GM12878 (cell line): ENCODE measurements around the gene SPON2.

ENCODE experiments used
- EGR1 ChIP-seq, 2 experiments: IDR thresholded peaks; 1 replicate in 1 of 2; 2 replicates in 1 of 2; pipeline ENCODE4 v1.6.1; 2011 to 2012; ENCODE audit warnings: low read depth in 2 of 2, low read length in 2 of 2, borderline replicate concordance in 1 of 2, mild to moderate bottlenecking in 1 of 2, moderate library complexity in 1 of 2
- ETV6 ChIP-seq, 2 experiments: fragments of 450-650 bp in 1 of 2; IDR thresholded peaks in 1 of 2; conservative IDR thresholded peaks in 1 of 2; 2 replicates each; pipeline ENCODE4 v1.6.1; 2014; ENCODE audit warnings: antibody characterized with exemption in 1 of 2, borderline replicate concordance in 1 of 2, low read depth in 1 of 2, mild to moderate bottlenecking in 1 of 2, moderate library complexity in 1 of 2
- GABPA ChIP-seq: IDR thresholded peaks from 2 replicates; pipeline ENCODE4 v1.6.1; 2014; ENCODE audit warnings: antibody characterized with exemption, low read depth, mild to moderate bottlenecking, inconsistent platforms
- MEF2B ChIP-seq: fragments of 450-650 bp; IDR thresholded peaks from 2 replicates; pipeline ENCODE4 v1.6.1; 2018; ENCODE audit warnings: mild to moderate bottlenecking, moderate library complexity; ENCODE audit not compliant: partially characterized antibody, poor library complexity, severe bottlenecking
- MTA3 ChIP-seq: IDR thresholded peaks from 2 replicates; pipeline ENCODE4 v1.6.1; 2012; ENCODE audit warnings: low read length, inconsistent platforms, borderline replicate concordance
- POLR2A ChIP-seq: IDR thresholded peaks from 2 replicates; pipeline ENCODE4 v1.6.1; 2011; ENCODE audit warnings: low read depth, mild to moderate bottlenecking, low read length
- RELA ChIP-seq: fragments of 450-650 bp; IDR thresholded peaks from 2 replicates; pipeline ENCODE4 v1.8.0; 2014; ENCODE audit warnings: borderline replicate concordance; ENCODE audit not compliant: partially characterized antibody
- SUZ12 ChIP-seq: fragments of 200-600 bp; sonication (generic); IDR thresholded peaks from one replicate; pipeline ENCODE4 v1.6.1; 2018; ENCODE audit warnings: antibody characterized with exemption, mild to moderate bottlenecking; ENCODE audit not compliant: unreplicated experiment
- TF ChIP-seq, protein P1 (sequence below): fragments of 450-650 bp; IDR thresholded peaks from 2 replicates; pipeline ENCODE4 v1.6.1; 2017; ENCODE audit warnings: borderline replicate concordance
- TF ChIP-seq, protein P2 (sequence below): fragments of 450-650 bp; IDR thresholded peaks from 2 replicates; pipeline ENCODE4 v1.6.1; 2017; ENCODE audit warnings: mild to moderate bottlenecking, moderate library complexity
- TF ChIP-seq, protein P3 (sequence below), 3 experiments: IDR thresholded peaks in 2 of 3; conservative IDR thresholded peaks in 1 of 3; 2 replicates each; pipeline ENCODE4 v1.5.1; 2011; ENCODE audit warnings: low read depth in 3 of 3, low read length in 3 of 3, mild to moderate bottlenecking in 3 of 3, control low read depth in 2 of 3, moderate library complexity in 2 of 3, inconsistent platforms in 1 of 3, mixed read lengths in 1 of 3; ENCODE audit not compliant: control insufficient read depth in 2 of 3, insufficient read depth in 1 of 3; ENCODE audit errors: extremely low read depth in 1 of 3
- TF ChIP-seq, protein P4 (sequence below): fragments of 450-650 bp; formaldehyde crosslinking; IDR thresholded peaks from 2 replicates; pipeline ENCODE4 v1.4.0; 2020; ENCODE audit warnings: mild to moderate bottlenecking, moderate library complexity
- TF ChIP-seq, protein P5 (sequence below): IDR thresholded peaks from 2 replicates; pipeline ENCODE4 v1.6.1; 2011; ENCODE audit warnings: mild to moderate bottlenecking, low read depth, low read length, moderate library complexity; ENCODE audit not compliant: insufficient replicate concordance

- TF ChIP-seq, protein P1, sequence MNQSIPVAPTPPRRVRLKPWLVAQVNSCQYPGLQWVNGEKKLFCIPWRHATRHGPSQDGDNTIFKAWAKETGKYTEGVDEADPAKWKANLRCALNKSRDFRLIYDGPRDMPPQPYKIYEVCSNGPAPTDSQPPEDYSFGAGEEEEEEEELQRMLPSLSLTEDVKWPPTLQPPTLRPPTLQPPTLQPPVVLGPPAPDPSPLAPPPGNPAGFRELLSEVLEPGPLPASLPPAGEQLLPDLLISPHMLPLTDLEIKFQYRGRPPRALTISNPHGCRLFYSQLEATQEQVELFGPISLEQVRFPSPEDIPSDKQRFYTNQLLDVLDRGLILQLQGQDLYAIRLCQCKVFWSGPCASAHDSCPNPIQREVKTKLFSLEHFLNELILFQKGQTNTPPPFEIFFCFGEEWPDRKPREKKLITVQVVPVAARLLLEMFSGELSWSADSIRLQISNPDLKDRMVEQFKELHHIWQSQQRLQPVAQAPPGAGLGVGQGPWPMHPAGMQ: no peak
- TF ChIP-seq POLR2A (no peak), RELA (no peak), ETV6 (conservative IDR thresholded peaks at IDR 0.05 in 1 of 2, IDR thresholded peaks at IDR 0.05 in 1 of 2; ENCODE audit: borderline replicate concordance in 1 of 2, low read depth in 1 of 2) (no peak), MEF2B (no peak), MTA3 (no peak), GABPA (no peak), SUZ12 (no peak), EGR1 (IDR thresholded peaks at IDR 0.05; ENCODE audit: borderline replicate concordance in 1 of 2, low read depth in 2 of 2, low read length in 2 of 2) (no peak)
- TF ChIP-seq, protein P2, sequence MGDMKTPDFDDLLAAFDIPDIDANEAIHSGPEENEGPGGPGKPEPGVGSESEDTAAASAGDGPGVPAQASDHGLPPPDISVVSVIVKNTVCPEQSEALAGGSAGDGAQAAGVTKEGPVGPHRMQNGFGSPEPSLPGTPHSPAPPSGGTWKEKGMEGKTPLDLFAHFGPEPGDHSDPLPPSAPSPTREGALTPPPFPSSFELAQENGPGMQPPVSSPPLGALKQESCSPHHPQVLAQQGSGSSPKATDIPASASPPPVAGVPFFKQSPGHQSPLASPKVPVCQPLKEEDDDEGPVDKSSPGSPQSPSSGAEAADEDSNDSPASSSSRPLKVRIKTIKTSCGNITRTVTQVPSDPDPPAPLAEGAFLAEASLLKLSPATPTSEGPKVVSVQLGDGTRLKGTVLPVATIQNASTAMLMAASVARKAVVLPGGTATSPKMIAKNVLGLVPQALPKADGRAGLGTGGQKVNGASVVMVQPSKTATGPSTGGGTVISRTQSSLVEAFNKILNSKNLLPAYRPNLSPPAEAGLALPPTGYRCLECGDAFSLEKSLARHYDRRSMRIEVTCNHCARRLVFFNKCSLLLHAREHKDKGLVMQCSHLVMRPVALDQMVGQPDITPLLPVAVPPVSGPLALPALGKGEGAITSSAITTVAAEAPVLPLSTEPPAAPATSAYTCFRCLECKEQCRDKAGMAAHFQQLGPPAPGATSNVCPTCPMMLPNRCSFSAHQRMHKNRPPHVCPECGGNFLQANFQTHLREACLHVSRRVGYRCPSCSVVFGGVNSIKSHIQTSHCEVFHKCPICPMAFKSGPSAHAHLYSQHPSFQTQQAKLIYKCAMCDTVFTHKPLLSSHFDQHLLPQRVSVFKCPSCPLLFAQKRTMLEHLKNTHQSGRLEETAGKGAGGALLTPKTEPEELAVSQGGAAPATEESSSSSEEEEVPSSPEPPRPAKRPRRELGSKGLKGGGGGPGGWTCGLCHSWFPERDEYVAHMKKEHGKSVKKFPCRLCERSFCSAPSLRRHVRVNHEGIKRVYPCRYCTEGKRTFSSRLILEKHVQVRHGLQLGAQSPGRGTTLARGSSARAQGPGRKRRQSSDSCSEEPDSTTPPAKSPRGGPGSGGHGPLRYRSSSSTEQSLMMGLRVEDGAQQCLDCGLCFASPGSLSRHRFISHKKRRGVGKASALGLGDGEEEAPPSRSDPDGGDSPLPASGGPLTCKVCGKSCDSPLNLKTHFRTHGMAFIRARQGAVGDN: no peak
- TF ChIP-seq, protein P3, sequence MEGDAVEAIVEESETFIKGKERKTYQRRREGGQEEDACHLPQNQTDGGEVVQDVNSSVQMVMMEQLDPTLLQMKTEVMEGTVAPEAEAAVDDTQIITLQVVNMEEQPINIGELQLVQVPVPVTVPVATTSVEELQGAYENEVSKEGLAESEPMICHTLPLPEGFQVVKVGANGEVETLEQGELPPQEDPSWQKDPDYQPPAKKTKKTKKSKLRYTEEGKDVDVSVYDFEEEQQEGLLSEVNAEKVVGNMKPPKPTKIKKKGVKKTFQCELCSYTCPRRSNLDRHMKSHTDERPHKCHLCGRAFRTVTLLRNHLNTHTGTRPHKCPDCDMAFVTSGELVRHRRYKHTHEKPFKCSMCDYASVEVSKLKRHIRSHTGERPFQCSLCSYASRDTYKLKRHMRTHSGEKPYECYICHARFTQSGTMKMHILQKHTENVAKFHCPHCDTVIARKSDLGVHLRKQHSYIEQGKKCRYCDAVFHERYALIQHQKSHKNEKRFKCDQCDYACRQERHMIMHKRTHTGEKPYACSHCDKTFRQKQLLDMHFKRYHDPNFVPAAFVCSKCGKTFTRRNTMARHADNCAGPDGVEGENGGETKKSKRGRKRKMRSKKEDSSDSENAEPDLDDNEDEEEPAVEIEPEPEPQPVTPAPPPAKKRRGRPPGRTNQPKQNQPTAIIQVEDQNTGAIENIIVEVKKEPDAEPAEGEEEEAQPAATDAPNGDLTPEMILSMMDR (IDR thresholded peaks at IDR 0.05 in 2 of 3, conservative IDR thresholded peaks at IDR 0.05 in 1 of 3; ENCODE audit: control insufficient read depth in 2 of 3, extremely low read depth in 1 of 3, insufficient read depth in 1 of 3, low read depth in 3 of 3, low read length in 3 of 3): no peak
- TF ChIP-seq, protein P4, sequence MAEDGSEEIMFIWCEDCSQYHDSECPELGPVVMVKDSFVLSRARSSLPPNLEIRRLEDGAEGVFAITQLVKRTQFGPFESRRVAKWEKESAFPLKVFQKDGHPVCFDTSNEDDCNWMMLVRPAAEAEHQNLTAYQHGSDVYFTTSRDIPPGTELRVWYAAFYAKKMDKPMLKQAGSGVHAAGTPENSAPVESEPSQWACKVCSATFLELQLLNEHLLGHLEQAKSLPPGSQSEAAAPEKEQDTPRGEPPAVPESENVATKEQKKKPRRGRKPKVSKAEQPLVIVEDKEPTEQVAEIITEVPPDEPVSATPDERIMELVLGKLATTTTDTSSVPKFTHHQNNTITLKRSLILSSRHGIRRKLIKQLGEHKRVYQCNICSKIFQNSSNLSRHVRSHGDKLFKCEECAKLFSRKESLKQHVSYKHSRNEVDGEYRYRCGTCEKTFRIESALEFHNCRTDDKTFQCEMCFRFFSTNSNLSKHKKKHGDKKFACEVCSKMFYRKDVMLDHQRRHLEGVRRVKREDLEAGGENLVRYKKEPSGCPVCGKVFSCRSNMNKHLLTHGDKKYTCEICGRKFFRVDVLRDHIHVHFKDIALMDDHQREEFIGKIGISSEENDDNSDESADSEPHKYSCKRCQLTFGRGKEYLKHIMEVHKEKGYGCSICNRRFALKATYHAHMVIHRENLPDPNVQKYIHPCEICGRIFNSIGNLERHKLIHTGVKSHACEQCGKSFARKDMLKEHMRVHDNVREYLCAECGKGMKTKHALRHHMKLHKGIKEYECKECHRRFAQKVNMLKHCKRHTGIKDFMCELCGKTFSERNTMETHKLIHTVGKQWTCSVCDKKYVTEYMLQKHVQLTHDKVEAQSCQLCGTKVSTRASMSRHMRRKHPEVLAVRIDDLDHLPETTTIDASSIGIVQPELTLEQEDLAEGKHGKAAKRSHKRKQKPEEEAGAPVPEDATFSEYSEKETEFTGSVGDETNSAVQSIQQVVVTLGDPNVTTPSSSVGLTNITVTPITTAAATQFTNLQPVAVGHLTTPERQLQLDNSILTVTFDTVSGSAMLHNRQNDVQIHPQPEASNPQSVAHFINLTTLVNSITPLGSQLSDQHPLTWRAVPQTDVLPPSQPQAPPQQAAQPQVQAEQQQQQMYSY (CRISPR knock-in tag): no peak
- TF ChIP-seq, protein P5, sequence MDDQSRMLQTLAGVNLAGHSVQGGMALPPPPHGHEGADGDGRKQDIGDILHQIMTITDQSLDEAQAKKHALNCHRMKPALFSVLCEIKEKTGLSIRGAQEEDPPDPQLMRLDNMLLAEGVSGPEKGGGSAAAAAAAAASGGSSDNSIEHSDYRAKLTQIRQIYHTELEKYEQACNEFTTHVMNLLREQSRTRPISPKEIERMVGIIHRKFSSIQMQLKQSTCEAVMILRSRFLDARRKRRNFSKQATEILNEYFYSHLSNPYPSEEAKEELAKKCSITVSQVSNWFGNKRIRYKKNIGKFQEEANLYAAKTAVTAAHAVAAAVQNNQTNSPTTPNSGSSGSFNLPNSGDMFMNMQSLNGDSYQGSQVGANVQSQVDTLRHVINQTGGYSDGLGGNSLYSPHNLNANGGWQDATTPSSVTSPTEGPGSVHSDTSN: no peak
These were observed 2.7 kb downstream of the SPON2 start for GRCh38 chr4:1169691-1170096.
